ENCODE data around the gene ZIC4.

DNA sequence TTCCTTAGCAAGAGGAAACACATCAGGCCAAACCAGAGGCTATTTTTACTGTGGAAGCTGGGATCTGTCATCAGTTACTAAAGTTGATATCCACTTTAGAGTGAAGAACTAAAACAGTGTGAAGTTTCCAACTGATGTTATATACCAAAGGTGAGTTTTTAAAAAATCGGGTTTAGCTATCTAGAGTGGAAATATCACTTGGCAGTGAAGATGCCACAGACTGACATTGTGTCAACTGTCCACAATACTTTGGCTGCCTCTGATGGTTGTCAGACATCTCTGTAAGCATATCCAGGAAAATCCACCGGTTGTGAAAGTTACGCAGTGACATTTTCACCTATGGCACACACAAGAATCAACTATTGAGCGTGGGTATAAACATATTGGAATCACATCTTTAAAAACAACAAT, 12.0 kb upstream of the ZIC4 start:
- TF ChIP-seq, protein P1, sequence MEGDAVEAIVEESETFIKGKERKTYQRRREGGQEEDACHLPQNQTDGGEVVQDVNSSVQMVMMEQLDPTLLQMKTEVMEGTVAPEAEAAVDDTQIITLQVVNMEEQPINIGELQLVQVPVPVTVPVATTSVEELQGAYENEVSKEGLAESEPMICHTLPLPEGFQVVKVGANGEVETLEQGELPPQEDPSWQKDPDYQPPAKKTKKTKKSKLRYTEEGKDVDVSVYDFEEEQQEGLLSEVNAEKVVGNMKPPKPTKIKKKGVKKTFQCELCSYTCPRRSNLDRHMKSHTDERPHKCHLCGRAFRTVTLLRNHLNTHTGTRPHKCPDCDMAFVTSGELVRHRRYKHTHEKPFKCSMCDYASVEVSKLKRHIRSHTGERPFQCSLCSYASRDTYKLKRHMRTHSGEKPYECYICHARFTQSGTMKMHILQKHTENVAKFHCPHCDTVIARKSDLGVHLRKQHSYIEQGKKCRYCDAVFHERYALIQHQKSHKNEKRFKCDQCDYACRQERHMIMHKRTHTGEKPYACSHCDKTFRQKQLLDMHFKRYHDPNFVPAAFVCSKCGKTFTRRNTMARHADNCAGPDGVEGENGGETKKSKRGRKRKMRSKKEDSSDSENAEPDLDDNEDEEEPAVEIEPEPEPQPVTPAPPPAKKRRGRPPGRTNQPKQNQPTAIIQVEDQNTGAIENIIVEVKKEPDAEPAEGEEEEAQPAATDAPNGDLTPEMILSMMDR (IDR thresholded peaks at IDR 0.05): no peak
- no peak for TF ChIP-seq EP300 (IDR thresholded peaks at IDR 0.05)
- TF ChIP-seq POLR2A (IDR thresholded peaks at IDR 0.05): no peak

Measured in tibial nerve (tissue), 4 donors.